Neural crest cell (in vitro differentiated cells): ENCODE data around the gene UEVLD. TPM values are rescaled to one million over a fixed set of nuclear protein-coding genes. Genes with fewer than 3 reads are reported as not detected.
"Not testable (repeated sequence)": the region's sequence is repeated elsewhere in the genome, so short reads cannot be mapped to it uniquely, and the experiment has no call there.

Source experiments
- DNase-seq: peaks from one replicate; pipeline ENCODE4 v3.0.0; 2021; ENCODE audit warnings: low read depth, mixed read lengths, low spot score
- H3K27ac Mint-ChIP-seq: one replicate; pipeline ENCODE4 v1.8.0; 2021; ENCODE audit warnings: mild to moderate bottlenecking, mixed read lengths; ENCODE audit not compliant: unreplicated experiment
- H3K27me3 Mint-ChIP-seq: 2 replicates; pipeline ENCODE4 v1.8.0; 2021; ENCODE audit warnings: low read depth, mild to moderate bottlenecking, mixed read lengths
- H3K36me3 Mint-ChIP-seq: 2 replicates; pipeline ENCODE4 v1.8.0; 2021; ENCODE audit warnings: low read depth, mild to moderate bottlenecking, mixed read lengths
- H3K4me1 Mint-ChIP-seq: 2 replicates; pipeline ENCODE4 v1.8.0; 2021; ENCODE audit warnings: mixed read lengths
- H3K4me3 Mint-ChIP-seq: one replicate; pipeline ENCODE4 v1.8.0; 2021; ENCODE audit warnings: mild to moderate bottlenecking, mixed read lengths
- H3K9me3 Mint-ChIP-seq: 2 replicates; pipeline ENCODE4 v1.8.0; 2021; ENCODE audit warnings: mixed read lengths
- CTCF ChIP-seq: fragments of 200-600 bp; sonication (generic); conservative IDR thresholded peaks from 2 replicates; pipeline ENCODE4 v1.5.0; 2021; ENCODE audit warnings: antibody characterized with exemption, mild to moderate bottlenecking
- total RNA-seq: library from RNA; stranded (reverse); gene quantifications from 2 replicates; pipeline ENCODE4 v1.2.1, GENCODE V29; 2021

Gene UEVLD
- total RNA-seq, 1 donor from 2014 or later, result 10.2 TPM

- no peak for TF ChIP-seq CTCF
- no peak within 1 kb of the TSS for H3K27ac Mint-ChIP-seq
- no peaks in the 10 kb centered on the region for H3K36me3 Mint-ChIP-seq
- H3K4me1 Mint-ChIP-seq, result no peaks in the 10 kb centered on the region
- DNase-seq, result no peak
- H3K9me3 Mint-ChIP-seq, result no peaks in the 10 kb centered on the region
- H3K4me3 Mint-ChIP-seq, result no peak within 1 kb of the TSS
- H3K27me3 Mint-ChIP-seq, result no peaks in the 10 kb centered on the region
Observed at GRCh38 chr11:18599739-18600230, 11.3 kb upstream of the UEVLD start, which contains the start of gene MISFA. MISFA (plus strand) TSS chr11:18599789; CDS start chr11:18599929, 140 bp downstream.

- Mint-ChIP-seq H3K27ac (no peak overlapping the region), H3K4me3 (no peak overlapping the region), H3K27me3 (no peaks in the 10 kb centered on the region), H3K4me1 (no peaks in the 10 kb centered on the region), H3K36me3 (no peaks in the 10 kb centered on the region), H3K9me3 (no peaks in the 10 kb centered on the region)
- no peak for TF ChIP-seq CTCF
- DNase-seq, result no peak
Observed at GRCh38 chr11:18594999-18595749, 6.6 kb upstream of the UEVLD start.

- H3K9me3 Mint-ChIP-seq, DNase-seq: not testable (repeated sequence)
Observed at GRCh38 chr11:18594088-18594487, 5.6 kb upstream of the UEVLD start.

GRCh38 chr11:18590571-18590970 is 2.0 kb upstream of the UEVLD start:
- Mint-ChIP-seq H3K27ac (no peak overlapping the region), H3K36me3 (no peaks in the 10 kb centered on the region), H3K4me1 (no peaks in the 10 kb centered on the region), H3K27me3 (no peaks in the 10 kb centered on the region), H3K9me3 (no peaks in the 10 kb centered on the region), H3K4me3 (peak overlapping the region; percentile 35)
- TF ChIP-seq CTCF, result no peak
- DNase-seq, result no peak

More at GRCh38 chr11:18594088-18594487, 5.6 kb upstream of the UEVLD start:
- not testable (repeated sequence) for H3K27me3 Mint-ChIP-seq, H3K4me1 Mint-ChIP-seq, H3K27ac Mint-ChIP-seq, H3K36me3 Mint-ChIP-seq, H3K4me3 Mint-ChIP-seq

GRCh38 chr11:18581825-18582224 is 6.7 kb downstream of the UEVLD start:
- no peaks in the 10 kb centered on the region for H3K4me1 Mint-ChIP-seq
- H3K27me3 Mint-ChIP-seq, result no peaks in the 10 kb centered on the region
- DNase-seq, result no peak
- H3K9me3 Mint-ChIP-seq, result no peaks in the 10 kb centered on the region
- no peak overlapping the region for H3K4me3 Mint-ChIP-seq
- H3K27ac Mint-ChIP-seq, result no peak overlapping the region
- no peak for TF ChIP-seq CTCF
- no peaks in the 10 kb centered on the region for H3K36me3 Mint-ChIP-seq

- no peaks in the 10 kb centered on the region for H3K4me1 Mint-ChIP-seq
- DNase-seq, result no peak
- no peaks in the 10 kb centered on the region for H3K36me3 Mint-ChIP-seq
- no peak overlapping the region for H3K27ac Mint-ChIP-seq
- H3K4me3 Mint-ChIP-seq, result no peak overlapping the region
- no peaks in the 10 kb centered on the region for H3K9me3 Mint-ChIP-seq
- no peak for TF ChIP-seq CTCF
- no peaks in the 10 kb centered on the region for H3K27me3 Mint-ChIP-seq
Observed at GRCh38 chr11:18580113-18580766, 8.3 kb downstream of the UEVLD start.
